Measurements from ENCODE around the gene LILRB4. TPM values are rescaled to one million over a fixed set of nuclear protein-coding genes. Genes with fewer than 3 reads are reported as not detected.
A peak's percentile ranks its signal among the peaks of the same experiment; 100 is the strongest.
"Not testable (repeated sequence)": the region's sequence is repeated elsewhere in the genome, so short reads cannot be mapped to it uniquely, and the experiment has no call there.

LILRB4 gene
- 1 to 10 TPM in 2 of 4 donors, under 1 TPM in 2; 0.84 to 1.2 (median 1.0) TPM for polyA plus RNA-seq (ENCODE audit: insufficient read length in 4 of 4)

GRCh38 chr19:54662730-54663129 lies at the start of gene LILRB4:
Gene LILRB4, plus strand, starts transcription at chr19:54662985. Its CDS starts 49 bp downstream, at chr19:54663034.
- DNase-seq (ENCODE audit: low read depth in 4 of 4, low spot score in 3 of 4) = no peak

GRCh38 chr19:54614726-54615125 lies 48.1 kb upstream of the LILRB4 start:
- no peak for DNase-seq (ENCODE audit: low read depth in 4 of 4, low spot score in 3 of 4)

GRCh38 chr19:54616057-54616456 lies 46.7 kb upstream of the LILRB4 start:
- DNase-seq (ENCODE audit: low read depth in 4 of 4, low spot score in 3 of 4) = no peak

GRCh38 chr19:54616821-54617560 lies 45.8 kb upstream of the LILRB4 start:
- DNase-seq (ENCODE audit: low read depth in 4 of 4, low spot score in 3 of 4) = no peak

GRCh38 chr19:54620464-54620863 lies 42.3 kb upstream of the LILRB4 start:
- no peak for DNase-seq (ENCODE audit: low read depth in 4 of 4, low spot score in 3 of 4)

- no peak for DNase-seq (ENCODE audit: low read depth in 4 of 4, low spot score in 3 of 4)
These were observed 40.4 kb upstream of the LILRB4 start for GRCh38 chr19:54622431-54622830.

- DNase-seq (ENCODE audit: low read depth in 4 of 4, low spot score in 3 of 4) = not testable (repeated sequence)
These were observed 38.6 kb upstream of the LILRB4 start for GRCh38 chr19:54624234-54624633.

- not testable (repeated sequence) for DNase-seq (ENCODE audit: low read depth in 4 of 4, low spot score in 3 of 4)
These were observed 37.7 kb upstream of the LILRB4 start for GRCh38 chr19:54624934-54625730.

GRCh38 chr19:54626757-54627156 lies 36.0 kb upstream of the LILRB4 start:
- no peak for DNase-seq (ENCODE audit: low read depth in 4 of 4, low spot score in 3 of 4)

GRCh38 chr19:54627912-54628311 lies 34.9 kb upstream of the LILRB4 start:
- not testable (repeated sequence) for DNase-seq (ENCODE audit: low read depth in 4 of 4, low spot score in 3 of 4)

- DNase-seq (ENCODE audit: low read depth in 4 of 4, low spot score in 3 of 4) = not testable (repeated sequence)
These were observed 32.5 kb upstream of the LILRB4 start, which contains the start of gene LILRB1 for GRCh38 chr19:54630262-54630661. Gene LILRB1, plus strand, starts transcription at chr19:54630484. Its CDS starts 590 bp downstream, at chr19:54631074.

- DNase-seq (ENCODE audit: low read depth in 4 of 4, low spot score in 3 of 4) = no peak
These were observed 32.0 kb upstream of the LILRB4 start for GRCh38 chr19:54630782-54631181.

- not testable (repeated sequence) for DNase-seq (ENCODE audit: low read depth in 4 of 4, low spot score in 3 of 4)
These were observed 31.1 kb upstream of the LILRB4 start for GRCh38 chr19:54631489-54632337.

GRCh38 chr19:54632517-54632916 lies 30.3 kb upstream of the LILRB4 start:
- DNase-seq (ENCODE audit: low read depth in 4 of 4, low spot score in 3 of 4) = not testable (repeated sequence)

- no peak for DNase-seq (ENCODE audit: low read depth in 4 of 4, low spot score in 3 of 4)
These were observed 29.4 kb upstream of the LILRB4 start for GRCh38 chr19:54633401-54633800.

GRCh38 chr19:54636081-54636480 lies 26.7 kb upstream of the LILRB4 start:
- peak in 1 of 4 donors; percentile 5 for DNase-seq (ENCODE audit: low read depth in 4 of 4, low spot score in 3 of 4)

GRCh38 chr19:54638683-54639082 lies 24.1 kb upstream of the LILRB4 start:
- no peak for DNase-seq (ENCODE audit: low read depth in 4 of 4, low spot score in 3 of 4)

- DNase-seq (ENCODE audit: low read depth in 4 of 4, low spot score in 3 of 4) = not testable (repeated sequence)
These were observed 19.8 kb upstream of the LILRB4 start for GRCh38 chr19:54642953-54643352.

- DNase-seq (ENCODE audit: low read depth in 4 of 4, low spot score in 3 of 4) = not testable (repeated sequence)
These were observed 19.2 kb upstream of the LILRB4 start for GRCh38 chr19:54643583-54643982.

- no peak for DNase-seq (ENCODE audit: low read depth in 4 of 4, low spot score in 3 of 4)
These were observed 18.7 kb upstream of the LILRB4 start for GRCh38 chr19:54644056-54644455.

All from right renal pelvis (tissue), 4 donors.